NCI-H128 (cell line): ENCODE measurements around the gene ANKRD13A.
"Not testable (repeated sequence)": the region's sequence is repeated elsewhere in the genome, so short reads cannot be mapped to it uniquely, and the experiment has no call there.

ENCODE experiments used
- DNase-seq: peaks from one replicate; lab custom pipeline; 2025; ENCODE audit not compliant: unreplicated experiment; lab: John Stamatoyannopoulos, UW

Gene ANKRD13A

DNA sequence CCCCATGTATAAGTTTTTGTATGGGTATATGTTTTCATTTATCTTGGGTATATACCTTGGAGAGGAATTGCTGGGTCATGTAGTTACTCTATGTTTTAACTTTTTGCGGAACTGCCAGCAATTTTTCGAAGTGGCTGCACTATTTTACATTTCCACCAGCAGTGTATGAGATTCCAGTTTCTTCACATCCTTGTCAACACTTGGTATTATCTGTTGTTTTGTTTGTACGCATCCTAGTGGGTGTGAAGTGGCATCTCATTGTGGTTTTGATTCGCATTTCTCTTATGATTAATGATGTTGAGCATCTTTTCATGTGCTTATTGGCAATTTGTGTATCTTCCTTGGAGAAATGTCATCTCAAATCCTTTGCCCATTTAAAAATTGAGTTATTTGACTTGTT, 6.9 kb downstream of the ANKRD13A start:
- DNase-seq = no peak

DNA sequence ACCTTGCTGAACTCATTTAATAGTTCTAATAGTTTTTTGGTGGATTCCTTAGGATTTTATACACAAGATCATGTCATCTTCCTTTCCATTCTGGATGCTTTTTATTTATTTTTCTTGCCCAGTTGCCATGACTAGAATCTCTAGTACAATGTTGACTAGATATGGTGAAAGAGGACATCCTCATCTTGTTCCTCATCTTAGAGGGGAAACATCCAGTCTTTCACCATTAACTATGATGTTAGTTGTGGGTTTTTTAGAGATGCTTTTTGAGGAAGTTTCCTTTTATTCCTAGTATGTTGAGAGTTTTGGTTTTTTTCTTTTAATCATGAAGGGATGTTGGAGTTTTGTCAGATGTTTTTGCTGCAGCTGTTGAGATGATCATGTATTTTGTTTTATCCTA, 8.7 kb downstream of the ANKRD13A start:
- DNase-seq = no peak

DNA sequence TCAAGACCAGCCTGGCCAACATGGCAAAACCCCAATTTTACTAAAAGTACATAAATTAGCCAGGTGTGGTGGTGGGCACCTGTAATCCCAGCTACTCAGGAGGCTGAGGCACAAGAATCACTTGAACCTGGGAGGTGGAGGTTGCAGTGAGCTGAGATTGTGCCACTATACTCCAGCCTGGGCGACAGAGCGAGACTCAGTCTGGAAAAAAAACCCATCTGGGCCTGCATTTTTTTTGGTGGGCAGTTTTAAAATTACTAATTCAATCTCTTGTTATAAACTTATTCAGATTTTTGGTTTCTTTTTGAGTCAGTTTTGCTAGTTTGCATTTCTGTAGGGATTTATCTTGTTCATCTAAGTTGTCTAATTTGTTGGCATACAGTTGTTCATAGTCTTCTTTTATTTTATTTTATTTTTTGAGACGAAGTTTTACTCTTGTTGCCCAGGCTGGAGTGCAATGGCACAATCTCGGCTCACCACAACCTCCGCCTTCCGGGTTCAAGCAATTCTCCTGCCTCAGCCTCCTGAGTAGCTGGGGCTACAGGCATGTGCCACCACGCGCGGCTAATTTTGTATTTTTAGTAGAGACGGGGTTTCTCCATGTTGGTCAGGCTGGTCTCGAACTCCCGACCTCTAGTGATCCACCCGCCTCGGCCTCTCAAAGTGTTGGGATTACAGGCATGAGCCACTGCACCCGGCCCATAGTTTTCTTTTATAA, 9.6 kb downstream of the ANKRD13A start:
- DNase-seq = not testable (repeated sequence)

DNA sequence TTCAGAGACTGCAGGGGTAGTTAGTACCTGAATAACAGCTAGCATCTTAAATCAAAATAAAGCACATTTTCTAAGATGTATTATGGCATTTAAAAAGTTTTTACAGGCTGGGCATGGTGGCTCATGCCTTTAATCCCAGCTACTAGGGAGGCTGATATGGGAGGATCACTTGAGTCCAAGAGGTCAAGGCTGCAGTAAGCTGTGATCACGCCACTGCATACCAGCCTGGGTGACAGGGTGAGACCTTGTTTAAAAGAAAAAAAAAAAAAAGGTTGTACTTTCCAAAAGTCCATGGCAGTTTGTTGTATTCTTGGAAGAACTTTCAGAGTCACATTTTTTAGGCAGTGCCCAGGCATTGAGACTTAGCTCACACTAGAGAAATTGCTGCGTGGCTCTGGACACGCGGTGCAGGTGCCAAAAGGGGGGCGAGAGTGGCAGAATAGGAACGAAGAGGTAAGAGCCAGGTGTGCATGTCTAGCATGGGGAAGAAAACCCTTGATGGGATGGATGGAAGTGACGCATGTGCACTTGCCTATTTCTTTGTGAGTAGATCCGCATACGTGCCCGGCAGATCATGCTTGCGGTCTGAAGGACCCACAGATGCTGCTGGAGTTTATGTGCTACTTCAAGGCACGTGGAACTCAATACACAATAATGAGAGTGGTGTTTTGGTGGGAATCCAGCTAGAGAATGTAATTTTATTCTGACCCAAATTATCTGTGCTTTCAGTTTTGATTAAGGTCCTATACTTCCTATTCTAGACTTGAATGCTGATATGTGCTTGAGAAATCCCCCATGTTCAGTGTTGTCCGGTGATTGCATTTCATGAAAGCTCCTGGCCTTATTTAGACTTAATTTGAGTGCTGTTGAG, 11.9 kb downstream of the ANKRD13A start:
- DNase-seq = no peak

DNA sequence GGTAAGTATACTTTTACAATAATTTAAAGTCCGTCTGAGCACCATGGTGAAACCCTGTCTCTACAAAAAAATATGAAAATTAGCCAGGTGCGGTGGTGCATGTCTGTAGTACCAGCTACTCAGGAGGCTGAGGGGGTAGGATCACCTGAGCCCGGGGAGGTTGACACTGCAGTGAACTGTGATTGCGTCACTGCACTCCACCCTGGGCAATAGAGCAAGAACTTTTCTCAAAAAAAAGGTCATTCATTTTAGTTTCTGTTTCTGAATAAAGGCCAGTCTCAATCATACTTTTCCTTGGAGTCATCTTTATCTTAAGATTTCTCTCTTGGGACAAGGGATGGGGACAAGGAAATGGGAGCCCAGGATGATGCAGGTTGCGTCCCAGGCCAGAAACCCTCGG, 12.9 kb downstream of the ANKRD13A start:
- no peak for DNase-seq

DNA sequence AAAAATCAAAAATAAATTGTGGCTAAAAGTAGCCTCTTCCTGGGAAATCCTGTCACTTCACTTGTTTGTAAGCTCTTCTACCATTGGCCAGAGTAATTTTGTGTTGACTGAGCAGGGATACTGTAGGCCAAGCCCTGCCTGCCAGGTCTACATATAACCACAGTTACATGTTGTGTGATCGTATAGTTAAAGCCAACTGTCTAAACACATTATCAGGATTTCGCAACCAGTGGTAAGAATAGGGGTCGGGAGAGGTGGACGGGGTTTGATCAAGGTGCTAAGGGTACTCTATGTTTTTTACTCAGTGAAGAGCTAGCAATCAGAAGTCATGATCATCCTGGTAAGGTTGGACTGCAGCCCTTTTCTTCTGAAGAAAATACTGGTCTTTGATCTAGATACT, 13.4 kb downstream of the ANKRD13A start:
- DNase-seq = no peak

DNA sequence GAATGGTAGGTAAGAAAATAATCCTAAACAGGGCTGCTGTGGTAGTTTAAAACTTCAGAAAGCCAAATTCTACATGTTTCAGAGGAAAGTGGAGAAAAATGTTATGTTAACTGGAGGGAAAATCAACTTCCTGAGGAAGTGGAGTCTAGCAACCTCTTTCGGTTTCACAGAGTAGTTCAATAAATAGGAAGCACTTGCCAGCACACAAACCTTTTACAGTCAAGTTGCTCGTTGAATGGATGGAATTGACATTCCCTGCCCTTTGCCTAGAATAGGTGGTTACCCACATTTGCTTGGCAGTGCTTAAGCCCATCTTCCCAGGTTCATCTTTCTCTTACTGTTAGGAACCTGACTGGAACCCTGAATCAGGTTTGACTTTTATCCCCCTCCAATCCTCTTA, 15.9 kb downstream of the ANKRD13A start:
- DNase-seq = no peak

DNA sequence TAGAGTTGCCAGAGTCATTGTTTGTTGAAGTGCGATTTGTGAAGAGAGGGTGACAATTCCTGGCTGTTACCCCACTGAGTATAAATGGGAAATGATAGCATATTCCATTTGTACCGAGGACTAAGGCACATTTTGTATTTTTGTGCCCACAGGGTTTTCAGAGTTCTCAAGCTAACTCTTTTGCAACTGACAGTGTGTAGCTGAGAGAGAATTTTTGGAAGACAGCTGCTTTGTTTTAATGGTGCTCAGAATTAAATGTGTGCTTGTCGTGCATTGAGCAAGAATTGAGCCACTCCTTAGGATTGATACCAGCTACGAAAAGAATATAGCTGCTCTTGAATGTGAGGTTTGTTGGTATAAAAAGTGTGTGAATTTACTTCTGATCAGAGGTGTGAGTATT, 21.7 kb downstream of the ANKRD13A start:
- DNase-seq = no peak

DNA sequence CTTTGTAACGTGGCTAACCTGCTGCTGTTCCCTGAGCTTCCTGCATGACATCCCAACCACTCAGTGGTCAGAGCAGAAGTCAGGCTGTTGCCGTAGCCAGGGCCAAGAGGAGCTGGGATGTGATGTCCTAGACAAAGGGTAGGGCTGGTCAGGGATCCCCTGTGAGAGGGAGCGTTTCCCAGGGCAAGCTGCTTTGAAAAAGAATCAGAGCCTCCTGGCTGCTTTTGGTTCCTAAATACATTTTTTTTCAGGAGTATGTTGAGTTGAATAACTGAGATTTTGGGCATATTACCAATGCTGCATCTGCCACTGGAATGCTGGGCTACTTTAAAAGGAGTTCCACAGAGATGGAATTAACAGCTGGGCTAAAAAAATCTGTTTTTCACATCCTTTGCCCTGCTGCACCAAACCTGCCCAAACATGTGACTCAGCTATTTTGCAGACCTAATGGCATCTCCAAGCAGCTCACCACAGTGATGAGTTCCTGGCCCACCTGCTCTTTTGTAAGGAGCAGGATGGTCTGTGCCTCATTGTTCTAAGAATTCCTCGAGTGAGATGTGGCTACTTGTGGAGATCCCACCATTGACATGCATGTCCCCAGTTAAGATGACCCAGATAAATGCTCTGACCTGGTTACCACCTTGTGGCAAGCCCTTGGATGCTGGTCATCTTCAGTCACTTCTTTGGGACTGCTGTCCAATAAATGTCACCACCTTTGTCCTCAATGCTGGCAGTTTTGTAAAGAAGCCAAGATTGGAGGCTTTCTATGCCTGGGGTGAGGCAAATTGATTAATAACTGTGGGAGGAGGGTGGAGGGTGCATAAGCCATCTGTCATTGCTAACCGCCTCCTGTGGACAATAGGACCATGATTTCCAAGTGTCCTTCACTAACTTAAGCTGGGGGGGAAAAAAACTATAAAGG, 24.1 kb downstream of the ANKRD13A start:
- no peak for DNase-seq

DNA sequence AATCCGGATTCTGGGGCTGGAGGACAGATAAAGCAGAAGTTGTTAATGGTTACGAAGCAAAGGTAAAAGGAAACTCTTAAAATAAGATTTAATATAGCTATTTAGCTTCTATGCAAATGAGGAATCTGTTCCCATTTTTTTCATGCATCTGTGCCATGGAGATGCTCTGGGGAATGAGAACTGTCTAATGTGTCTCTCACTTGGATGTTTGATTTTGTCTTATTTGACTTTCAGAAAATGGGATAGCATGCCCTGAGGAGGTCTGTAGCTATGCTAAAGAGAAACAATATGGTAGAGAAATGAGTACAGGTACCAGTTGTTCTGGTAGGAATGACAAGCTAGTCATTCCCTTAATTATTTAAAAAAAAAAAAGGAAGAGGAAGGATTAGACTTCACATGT, 24.8 kb downstream of the ANKRD13A start:
- DNase-seq = no peak

DNA sequence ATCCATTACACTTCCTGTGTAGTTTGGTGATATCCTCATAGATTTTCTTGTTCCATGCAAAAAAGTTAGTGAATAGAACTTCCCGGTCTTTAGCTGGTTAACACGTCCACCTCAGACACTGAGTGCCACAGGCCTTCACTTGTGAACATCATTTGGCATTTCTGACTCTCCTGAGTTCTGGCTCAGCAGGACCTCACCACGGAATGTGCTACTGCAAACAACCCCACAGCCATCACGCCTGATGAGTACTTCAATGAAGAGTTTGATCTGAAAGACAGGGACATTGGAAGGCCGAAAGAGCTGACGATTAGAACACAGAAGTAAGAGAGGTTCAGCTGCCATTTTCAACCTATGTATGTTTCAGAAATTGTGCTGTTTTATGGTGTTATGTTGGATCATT, 29.1 kb downstream of the ANKRD13A start:
- no peak for DNase-seq

DNA sequence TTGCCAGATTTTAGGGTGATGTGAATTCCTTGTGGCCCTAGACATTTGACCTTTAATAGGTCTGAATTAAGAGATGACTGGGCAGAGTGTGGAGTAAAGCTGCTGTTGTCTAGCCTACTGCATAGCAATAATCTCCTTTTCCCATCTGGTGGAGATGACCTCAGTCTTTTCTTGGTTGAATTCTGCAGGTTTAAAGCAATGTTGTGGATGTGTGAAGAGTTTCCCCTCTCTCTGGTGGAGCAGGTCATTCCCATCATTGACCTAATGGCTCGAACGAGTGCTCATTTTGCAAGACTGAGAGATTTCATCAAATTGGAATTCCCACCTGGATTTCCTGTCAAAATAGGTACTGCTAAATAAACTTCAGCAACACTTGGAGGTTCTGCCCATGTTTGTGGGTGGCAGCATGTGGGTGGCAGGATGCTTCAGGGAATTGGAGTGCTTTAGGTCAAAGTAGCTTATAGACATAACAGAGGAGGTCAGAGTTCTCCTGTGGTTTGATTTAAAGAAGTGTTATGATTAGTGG, 30.1 kb downstream of the ANKRD13A start:
- DNase-seq = no peak

DNA sequence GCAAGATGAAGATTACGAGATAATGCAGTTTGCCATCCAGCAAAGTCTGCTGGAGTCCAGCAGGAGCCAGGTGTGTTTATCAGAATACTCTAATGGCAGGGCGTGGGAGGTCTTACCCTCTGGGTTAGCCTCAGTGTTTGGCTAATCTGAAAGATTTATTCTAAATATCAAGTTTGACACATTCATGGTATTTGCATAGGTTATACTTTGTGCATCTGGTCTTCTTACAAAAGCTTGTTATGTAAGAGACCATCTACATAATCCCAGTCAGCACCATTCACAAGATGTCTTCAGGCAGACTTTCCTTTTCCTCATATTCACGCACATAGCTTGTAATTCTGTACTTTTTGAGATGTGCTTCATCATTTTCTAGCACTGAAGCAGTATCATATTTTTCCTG, 34.7 kb downstream of the ANKRD13A start:
- no peak for DNase-seq

DNA sequence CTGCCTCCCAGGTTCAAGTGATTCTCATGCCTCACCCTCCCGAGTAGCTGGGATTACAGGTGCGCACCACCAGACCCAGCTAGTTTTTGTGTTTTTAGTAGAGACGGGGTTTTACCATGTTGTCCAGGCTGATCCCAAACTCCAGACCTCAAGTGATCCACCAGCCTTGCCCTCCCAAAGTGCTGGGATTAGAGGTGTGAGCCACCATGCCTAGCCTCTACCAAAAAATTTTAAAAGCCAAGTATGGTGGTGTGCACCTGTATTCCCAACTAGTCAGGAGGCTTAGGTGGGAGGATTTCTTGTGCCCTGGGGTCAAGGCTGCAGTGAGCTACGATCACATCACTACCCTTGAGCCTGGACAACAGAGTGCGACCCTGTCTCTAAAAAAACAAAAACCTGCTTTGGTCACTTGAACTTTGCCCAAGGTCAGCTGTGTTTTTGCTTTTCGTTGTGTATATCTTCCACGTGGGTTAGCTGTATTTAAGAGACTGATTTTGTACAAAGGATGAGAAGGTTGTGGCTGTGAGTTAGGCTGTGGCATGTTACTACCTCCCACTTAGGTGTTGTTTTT, 36.4 kb downstream of the ANKRD13A start:
- DNase-seq = no peak

DNA sequence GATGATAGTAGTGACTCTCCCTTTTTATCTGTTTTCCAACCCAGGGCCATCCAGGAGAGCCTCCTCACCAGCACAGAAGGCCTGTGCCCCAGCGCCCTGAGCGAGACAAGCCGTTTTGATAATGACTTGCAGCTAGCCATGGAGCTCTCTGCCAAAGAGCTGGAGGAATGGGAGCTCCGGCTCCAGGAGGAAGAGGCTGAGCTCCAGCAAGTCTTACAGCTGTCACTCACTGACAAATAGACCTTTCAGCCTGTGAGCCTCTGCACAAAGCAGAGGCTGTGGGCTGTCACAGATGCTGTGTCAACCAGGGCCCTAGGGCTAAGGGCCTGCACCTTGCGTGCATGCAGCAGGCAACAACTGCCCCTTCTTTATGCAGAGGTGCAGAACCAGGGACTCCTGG, 38.1 kb downstream of the ANKRD13A start:
- no peak for DNase-seq

DNA sequence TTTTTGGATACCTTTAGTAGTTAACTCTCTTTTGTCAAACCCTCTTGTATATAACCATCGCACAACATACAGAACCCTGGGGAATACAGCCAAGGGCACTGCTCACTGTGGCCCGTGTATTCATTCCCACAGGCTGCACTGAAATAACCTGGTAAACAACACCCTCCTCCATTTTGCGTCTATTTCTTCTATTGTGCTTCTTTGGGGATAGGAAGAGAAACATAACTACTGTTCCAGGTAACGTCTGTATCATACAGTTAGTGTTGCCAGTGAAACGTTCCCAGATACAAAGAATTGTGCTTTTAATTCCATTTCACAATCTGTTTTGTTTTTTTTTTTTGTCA, 39.5 kb downstream of the ANKRD13A start:
- DNase-seq = no peak

DNA sequence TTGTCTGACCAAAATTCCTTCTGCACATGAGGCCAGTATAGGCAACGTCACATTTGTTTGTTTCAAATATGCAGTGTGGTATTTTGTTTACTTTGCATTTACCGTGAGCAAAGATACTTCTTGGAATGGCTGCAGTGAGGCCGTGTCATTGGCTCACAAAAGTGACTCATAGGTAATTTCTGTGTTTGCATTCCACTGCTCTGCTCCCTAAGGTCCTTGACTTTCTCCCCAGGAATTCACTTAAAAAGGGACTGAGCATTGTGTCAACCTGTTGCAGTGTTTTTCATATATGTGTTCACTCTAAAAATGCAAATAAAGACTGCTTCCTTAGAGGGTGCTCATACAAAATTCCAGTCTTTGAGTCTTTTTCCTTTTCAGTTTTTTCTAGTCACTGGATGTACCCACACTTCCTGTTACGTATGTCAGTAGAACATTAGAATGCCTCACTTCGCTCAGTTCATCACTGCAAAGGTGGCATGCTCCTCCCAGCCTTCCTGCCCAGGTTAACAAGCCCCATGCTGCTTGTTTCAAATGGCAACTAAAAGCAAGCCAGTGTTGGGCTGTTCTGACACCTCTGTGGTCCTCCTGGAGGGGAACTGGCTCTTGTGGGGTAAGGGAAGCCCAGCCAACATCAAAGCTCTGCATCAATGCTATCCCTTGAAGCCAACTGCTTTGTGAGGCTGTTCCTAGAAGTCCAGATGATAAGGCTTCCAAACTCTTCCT, 40.0 kb downstream of the ANKRD13A start:
- no peak for DNase-seq

DNA sequence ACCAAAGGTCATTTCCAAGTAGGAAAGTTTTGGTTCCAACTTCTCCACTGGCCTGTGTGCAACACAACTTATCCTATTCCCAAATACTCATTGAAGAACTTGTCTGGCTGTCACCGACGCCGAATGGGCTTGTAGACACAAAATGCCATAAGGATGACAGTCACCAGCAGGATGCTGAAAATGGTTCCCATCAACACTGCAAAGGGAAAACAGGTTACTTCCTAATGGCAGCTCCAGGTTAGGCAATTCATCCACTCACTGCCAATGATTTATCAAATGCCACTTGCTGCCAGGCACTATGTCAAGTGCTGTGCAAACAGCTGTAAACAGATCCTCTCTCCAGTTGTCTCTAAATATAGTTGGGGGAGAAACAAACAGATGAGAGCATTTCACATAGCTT, 43.0 kb downstream of the ANKRD13A start:
- no peak for DNase-seq

DNA sequence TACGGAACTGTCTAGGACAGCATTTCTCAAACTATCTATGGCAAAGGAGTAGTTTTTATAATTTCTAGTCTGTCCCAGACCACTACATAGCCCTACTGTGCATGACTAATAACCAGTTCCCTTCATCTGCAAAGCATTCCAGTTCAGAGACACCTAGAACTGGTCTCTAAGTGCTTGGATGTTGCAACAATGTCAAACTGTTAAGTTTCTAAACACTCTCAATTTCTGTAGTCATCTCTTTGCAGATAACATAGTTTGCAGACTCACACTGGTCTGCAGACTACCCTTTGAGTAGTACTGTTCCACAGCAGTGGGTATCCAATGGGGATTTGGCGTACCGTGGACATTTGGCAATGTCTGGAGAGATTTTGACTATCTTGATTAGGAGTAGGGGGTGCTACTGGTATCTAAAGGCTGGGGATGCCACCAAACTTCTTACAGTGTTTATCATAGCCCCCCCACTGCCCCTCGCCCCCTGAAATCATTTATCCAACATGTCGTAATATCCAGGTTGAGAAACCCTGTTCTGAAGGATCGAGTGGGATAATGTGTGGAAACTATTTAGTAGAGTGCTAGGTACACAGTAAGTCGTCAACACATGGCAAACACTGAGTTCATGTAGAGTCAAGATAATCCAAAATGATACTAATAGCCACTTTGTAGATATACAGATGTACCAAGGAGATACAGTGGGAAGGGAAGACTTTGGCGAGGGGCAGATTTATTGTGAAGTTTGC, 47.4 kb downstream of the ANKRD13A start:
- DNase-seq = no peak
